Pancreas (tissue), 10 donors: ENCODE measurements around the gene CERKL. TPM values are rescaled to one million over a fixed set of nuclear protein-coding genes. Genes with fewer than 3 reads are reported as not detected.
A peak's percentile ranks its signal among the peaks of the same experiment; 100 is the strongest.

Source experiments
- ATAC-seq, 4 donors: fragments of 200-7000 bp; cut with Tn5 transposase; one replicate each; pipeline versions ENCODE4 v1.8.0 to v1.9.1; 2020; ENCODE audit warnings: mild to moderate bottlenecking in 4 of 4, moderate library complexity in 4 of 4
- DNase-seq, 6 donors: peaks; one replicate each; pipeline ENCODE4 v3.0.0-alpha.2; 2020
- FAIRE-seq: peaks from 2 replicates; lab custom pipeline; 2012; peaks lifted over from hg19 to GRCh38; lab: Jason Lieb, UNC
- H3K27ac ChIP-seq, 4 donors: fragments of 200-600 bp; sonication (generic); 1 replicate in 3 of 4; 2 replicates in 1 of 4; pipeline versions ENCODE4 v1.5.0 to v1.8.0; 2020
- H3K27me3 ChIP-seq, 4 donors: fragments of 200-600 bp; one replicate each; pipeline ENCODE4 v1.8.0; 2021
- H3K36me3 ChIP-seq, 3 donors: fragments of 200-600 bp; sonication (generic) in 1 of 3; one replicate each; pipeline versions ENCODE4 v1.5.0 to v1.8.0; 2020 to 2021
- H3K4me1 ChIP-seq, 3 donors: fragments of 200-600 bp; one replicate each; pipeline ENCODE4 v1.8.0; 2021
- H3K4me3 ChIP-seq, 4 donors: fragments of 200-600 bp; sonication (generic) in 2 of 4; one replicate each; pipeline versions ENCODE4 v1.5.0 to v1.8.0; 2020 to 2021
- H3K9me3 ChIP-seq, 4 donors: fragments of 200-600 bp; one replicate each; pipeline ENCODE4 v1.8.0; 2021
- WGBS, 2 donors: extraction: QIAGEN DNeasy Blood & Tissue Kit; methylation state at CpG; one replicate each; pipeline ENCODE4 v1.1.7; 2013; 5-methylcytosine and 5-hydroxymethylcytosine counted together
- intact Hi-C, 3 donors: fragments of 100-400 bp; cut with DNase I; formaldehyde crosslinking; loops; one replicate each; pipeline versions ENCODE4 v1.11.1 to v1.14.2; 2022
- polyA plus RNA-seq, 2 donors: library from polyadenylated mRNA; stranded (reverse); fragments of 200-250 nt; gene quantifications; one replicate each; pipeline ENCODE4 v1.2.3, GENCODE V29; 2013
- total RNA-seq, 6 donors: library from RNA; stranded (reverse); fragmentation: NEBNext Ultra II Directional in 4 of 6; extraction: Animal tissue kit (Norgen Biotek cat#: 25700) in 4 of 6; gene quantifications; one replicate each; pipeline versions ENCODE4 v1.2.1 to v1.2.4, GENCODE V29; 2021 to 2023
- TF ChIP-seq, protein P1 (sequence below), 4 donors: fragments of 200-600 bp; sonication (generic) in 3 of 4; IDR thresholded peaks; one replicate each; pipeline versions ENCODE4 v1.5.0 to v1.8.0; 2021; ENCODE audit warnings: antibody characterized with exemption in 4 of 4
- donor health status: healthy with polysubstance abuse.
- donor health status: DM: no; HTN: no; CAD: no; lungs with moderate emphysema.
- donor health status: DM: no; HTN: no; CAD: no.
- donor health status: control.
- donor health status: control.
- donor health status: Bipolar disorder and iron deficiency.
- donor health status: DM: yes; HTN: yes; CAD: no.
- donor health status: DM: no; HTN: no; CAD: no.
- donor health status: DM: no; HTN: no; CAD: no.
- donor health status: DM: yes; HTN: yes; CAD: no.

The CERKL gene
- total and polyA plus RNA-seq, 8 donors: 0.16 to 4.6 (median 0.56) TPM

DNA sequence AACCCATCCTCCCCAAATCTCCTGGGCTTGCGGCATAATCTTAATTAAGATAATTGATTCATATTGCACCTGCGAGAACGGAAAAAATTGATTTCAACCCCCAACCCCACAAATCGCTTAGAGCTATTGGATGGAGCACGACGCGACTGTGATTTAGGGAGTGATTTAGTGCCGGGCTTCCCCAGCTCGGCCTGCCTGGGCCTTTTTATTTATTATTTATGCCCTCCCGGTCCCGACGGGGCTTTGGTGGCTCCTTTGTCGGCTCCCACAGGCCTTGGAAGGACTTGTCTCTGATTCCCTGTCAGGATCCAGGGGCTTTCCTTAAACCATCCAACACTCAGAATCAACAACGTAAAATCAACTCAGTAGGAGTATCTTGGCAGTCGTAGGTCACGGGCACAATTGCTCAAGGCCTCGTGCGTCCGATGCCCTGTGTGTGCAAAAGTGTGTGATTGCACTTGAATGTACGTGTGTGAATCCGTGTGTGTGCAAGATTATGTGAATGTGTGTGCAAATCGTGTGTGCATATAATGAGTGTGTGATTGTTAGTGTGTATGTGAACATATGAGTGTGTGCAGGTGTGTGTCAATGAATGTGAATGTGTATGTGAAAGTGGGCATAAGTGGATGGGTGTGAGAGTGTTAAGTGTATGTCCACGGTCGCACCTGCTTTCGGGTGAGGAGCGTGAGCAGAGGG lies 27.7 kb upstream of the CERKL start:
- FAIRE-seq (no peak), ATAC-seq (no peak), DNase-seq (no peak)
- Histone ChIP-seq H3K27me3 (peaks cover 0 to 57% (median 11%) of the 10 kb centered on the region in 4 donors), H3K36me3 (no peaks in the 10 kb centered on the region), H3K4me1 (no peaks in the 10 kb centered on the region), H3K27ac (peak overlapping the region in 1 of 4 donors; percentile 34), H3K4me3 (peak overlapping the region in 1 of 4 donors; percentile 26), H3K9me3 (no peaks in the 10 kb centered on the region)
- 7 to 9% methylated on average over 26 of the region's 26 CpGs for WGBS, 2 donors
- intact Hi-C loops: no loop called here
- TF ChIP-seq, protein P1, sequence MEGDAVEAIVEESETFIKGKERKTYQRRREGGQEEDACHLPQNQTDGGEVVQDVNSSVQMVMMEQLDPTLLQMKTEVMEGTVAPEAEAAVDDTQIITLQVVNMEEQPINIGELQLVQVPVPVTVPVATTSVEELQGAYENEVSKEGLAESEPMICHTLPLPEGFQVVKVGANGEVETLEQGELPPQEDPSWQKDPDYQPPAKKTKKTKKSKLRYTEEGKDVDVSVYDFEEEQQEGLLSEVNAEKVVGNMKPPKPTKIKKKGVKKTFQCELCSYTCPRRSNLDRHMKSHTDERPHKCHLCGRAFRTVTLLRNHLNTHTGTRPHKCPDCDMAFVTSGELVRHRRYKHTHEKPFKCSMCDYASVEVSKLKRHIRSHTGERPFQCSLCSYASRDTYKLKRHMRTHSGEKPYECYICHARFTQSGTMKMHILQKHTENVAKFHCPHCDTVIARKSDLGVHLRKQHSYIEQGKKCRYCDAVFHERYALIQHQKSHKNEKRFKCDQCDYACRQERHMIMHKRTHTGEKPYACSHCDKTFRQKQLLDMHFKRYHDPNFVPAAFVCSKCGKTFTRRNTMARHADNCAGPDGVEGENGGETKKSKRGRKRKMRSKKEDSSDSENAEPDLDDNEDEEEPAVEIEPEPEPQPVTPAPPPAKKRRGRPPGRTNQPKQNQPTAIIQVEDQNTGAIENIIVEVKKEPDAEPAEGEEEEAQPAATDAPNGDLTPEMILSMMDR (IDR thresholded peaks at IDR 0.05): no peak

DNA sequence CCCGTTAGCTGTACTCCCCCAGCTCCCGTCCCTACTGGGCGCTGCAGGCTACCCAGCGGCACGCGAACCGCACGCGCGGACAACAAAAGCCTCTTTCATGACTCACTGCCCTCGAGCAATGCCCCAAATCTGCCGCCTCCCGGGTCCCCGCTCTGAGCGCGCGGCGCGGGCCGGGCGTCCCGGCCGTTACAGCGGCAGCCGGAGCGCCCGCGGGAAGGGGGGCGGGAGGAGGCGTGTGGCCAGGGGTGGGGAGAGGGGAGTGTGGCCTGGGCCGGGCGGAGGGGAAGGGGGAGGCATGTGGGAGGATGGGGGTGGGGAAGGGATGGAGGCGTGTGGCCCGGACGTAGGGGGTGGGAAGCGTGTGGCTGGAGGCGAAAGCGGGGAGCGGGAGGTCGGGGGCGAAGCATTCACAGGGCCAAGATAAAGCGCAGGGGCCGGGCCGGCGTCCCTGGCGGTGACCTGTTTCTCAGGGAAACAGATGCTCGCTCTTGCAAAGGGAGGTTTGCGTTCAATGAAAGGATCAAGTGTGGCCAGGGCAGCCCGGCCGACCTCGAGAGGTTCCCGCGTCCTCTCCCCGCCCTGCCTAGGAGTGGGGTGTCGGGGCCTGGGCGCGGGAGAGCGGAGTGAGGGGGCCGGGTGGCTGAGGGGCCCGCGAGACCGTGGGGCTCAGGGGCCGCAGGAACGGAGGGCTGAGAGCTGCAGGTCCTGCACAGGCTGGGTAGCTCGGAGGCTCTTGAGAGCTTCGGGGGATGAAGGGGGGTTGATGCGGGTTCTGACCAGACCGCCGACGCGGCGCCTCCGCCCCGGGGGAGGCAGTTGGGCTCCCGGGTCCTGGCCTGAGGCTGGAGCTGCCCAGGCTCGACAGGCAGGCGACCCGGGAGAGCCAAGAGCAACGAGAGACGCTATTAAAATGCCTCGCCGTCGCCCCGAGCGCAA lies 26.9 kb upstream of the CERKL start:
- FAIRE-seq (no peak), DNase-seq (peak in 2 of 6 donors; percentile 63 to 64), ATAC-seq (peak in 3 of 4 donors; percentile 28 to 55 (median 53))
- Histone ChIP-seq H3K4me1 (no peaks in the 10 kb centered on the region), H3K36me3 (no peaks in the 10 kb centered on the region), H3K9me3 (no peaks in the 10 kb centered on the region), H3K4me3 (peak overlapping the region in 1 of 4 donors; percentile 26), H3K27me3 (peaks cover 0 to 64% (median 11%) of the 10 kb centered on the region in 4 donors), H3K27ac (peak overlapping the region in 1 of 4 donors; percentile 34)
- TF ChIP-seq, protein P1 (IDR thresholded peaks at IDR 0.05): no peak
- intact Hi-C loops: no loop called here
- 2% methylated on average over 60 to 85 of the region's 85 CpGs for WGBS, 2 donors

DNA sequence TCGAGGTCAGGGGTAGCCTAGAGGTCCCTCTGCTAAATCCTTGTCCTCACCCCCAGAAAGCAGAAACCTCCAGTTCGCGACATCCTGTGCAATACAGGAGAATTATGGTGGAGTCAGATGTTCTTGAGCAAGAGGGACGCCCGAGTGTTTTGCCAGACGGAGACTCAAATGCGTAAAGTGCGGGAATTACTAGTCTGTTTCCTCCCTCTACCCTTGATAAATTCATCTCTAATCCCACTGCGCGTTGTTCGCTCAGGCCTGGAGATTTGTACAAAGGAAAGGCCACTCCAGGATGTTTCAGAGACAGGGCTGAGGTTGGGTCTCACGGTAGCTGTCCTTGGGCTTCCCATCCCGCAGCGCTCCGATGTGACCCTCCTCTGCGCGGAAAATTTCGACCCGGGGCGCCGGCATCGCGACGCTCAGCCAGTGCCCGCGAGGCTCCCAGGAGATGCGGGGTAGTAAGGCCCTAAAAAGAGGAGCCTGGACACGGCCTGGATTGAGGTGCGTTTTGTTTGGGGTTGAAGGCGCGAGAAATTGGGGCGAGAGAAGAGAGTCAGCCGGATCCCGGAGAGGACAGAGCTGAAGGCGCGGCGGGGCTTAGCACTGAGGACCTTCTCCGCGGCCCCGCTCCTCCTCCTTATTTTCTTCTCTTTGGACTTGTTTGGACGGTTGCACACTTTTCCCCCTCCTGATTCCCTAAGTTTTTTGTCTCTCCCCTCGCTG lies 26.1 kb upstream of the CERKL start:
- intact Hi-C loops: no loop called here
- peak overlapping the region in 1 of 4 donors; percentile 26 for H3K4me3 ChIP-seq
- ATAC-seq: no peak
- WGBS, 2 donors: 3% methylated on average over 41 to 42 of the region's 42 CpGs
- no peaks in the 10 kb centered on the region for H3K9me3 ChIP-seq
- DNase-seq: no peak
- no peaks in the 10 kb centered on the region for H3K4me1 ChIP-seq
- H3K36me3 ChIP-seq: no peaks in the 10 kb centered on the region
- no peak for FAIRE-seq
- peaks cover 0 to 68% (median 11%) of the 10 kb centered on the region in 4 donors for H3K27me3 ChIP-seq
- peak overlapping the region in 1 of 4 donors; percentile 26 for H3K27ac ChIP-seq
- TF ChIP-seq, protein P1 (IDR thresholded peaks at IDR 0.05): no peak

DNA sequence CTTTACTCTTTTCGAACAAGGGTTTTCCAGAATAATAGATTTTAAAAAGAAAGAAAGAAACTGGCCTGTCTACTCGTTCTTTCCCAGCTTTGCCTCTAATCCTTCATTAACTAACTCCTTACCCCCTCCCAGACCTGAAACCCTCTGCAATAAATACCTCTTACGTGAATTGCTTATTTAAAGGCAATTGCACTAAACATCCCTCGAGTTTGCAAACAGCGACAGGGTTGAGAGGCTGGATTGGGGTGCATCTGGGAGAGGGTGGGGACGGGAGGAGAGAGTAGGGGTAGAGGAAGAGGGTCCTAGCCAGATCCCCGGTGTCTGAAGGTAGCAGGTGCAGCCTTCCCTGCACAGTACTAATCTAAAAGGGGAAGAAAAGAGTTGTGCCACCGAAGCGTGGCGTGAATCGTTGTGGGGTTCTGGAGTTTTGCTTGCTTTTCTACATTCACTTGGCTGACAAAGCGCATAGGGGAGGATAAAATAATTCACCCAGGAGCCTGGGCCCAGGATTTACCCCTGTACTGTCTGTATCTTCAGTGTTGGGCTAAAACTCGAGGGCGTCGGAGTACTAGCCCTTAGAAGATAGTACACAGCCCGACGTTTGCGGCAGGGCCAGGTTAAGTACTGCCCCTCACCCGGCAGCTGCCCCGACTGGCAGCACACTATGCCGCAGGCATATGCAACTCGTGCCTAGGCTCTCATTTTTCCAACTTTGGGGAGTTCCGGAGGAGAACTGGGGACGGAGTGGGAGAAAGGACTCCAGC lies 25.3 kb upstream of the CERKL start:
- Histone ChIP-seq H3K27me3 (peaks cover 0 to 75% (median 14%) of the 10 kb centered on the region in 4 donors), H3K9me3 (no peaks in the 10 kb centered on the region), H3K36me3 (no peaks in the 10 kb centered on the region), H3K4me1 (no peaks in the 10 kb centered on the region), H3K4me3 (no peak overlapping the region), H3K27ac (no peak overlapping the region)
- DNase-seq (no peak), ATAC-seq (no peak), FAIRE-seq (no peak)
- intact Hi-C loops: no loop called here
- TF ChIP-seq, protein P1 (IDR thresholded peaks at IDR 0.05): no peak
- 9 to 10% methylated on average over 24 of the region's 24 CpGs for WGBS, 2 donors
